Thoracic aorta (tissue), 2 donors: Measurements from ENCODE around the gene TMEM158. TPM values are rescaled to one million over a fixed set of nuclear protein-coding genes. Genes with fewer than 3 reads are reported as not detected.

ENCODE experiments used
- ATAC-seq: fragments of 150-250 bp; one replicate; pipeline ENCODE4 v1.8.0; 2017; ENCODE audit warnings: low read depth; ENCODE audit not compliant: insufficient number of reproducible peaks, low FRiP score
- DNase-seq: peaks from one replicate; pipeline ENCODE4 v3.0.0-alpha.2; 2020; ENCODE audit warnings: low spot score
- H3K27ac ChIP-seq, 2 donors: fragments of 200-600 bp; sonication (generic); 1 replicate in 1 of 2; 2 replicates in 1 of 2; pipeline ENCODE4 v1.5.1; 2016; ENCODE audit warnings: mild to moderate bottlenecking in 2 of 2, moderate library complexity in 2 of 2
- H3K27me3 ChIP-seq: fragments of 200-600 bp; sonication (generic); replicated peaks from 2 replicates; pipeline ENCODE4 v1.6.0; 2016; ENCODE audit warnings: mild to moderate bottlenecking; ENCODE audit not compliant: insufficient read depth
- H3K36me3 ChIP-seq: fragments of 200-600 bp; sonication (generic); one replicate; pipeline ENCODE4 v1.5.1; 2016
- H3K4me1 ChIP-seq, 2 donors: fragments of 200-600 bp; sonication (generic); 1 replicate in 1 of 2; 2 replicates in 1 of 2; pipeline versions ENCODE4 v1.5.1 to v1.6.0; 2016; ENCODE audit warnings: low read depth in 2 of 2, mild to moderate bottlenecking in 1 of 2; ENCODE audit not compliant: control insufficient read depth in 1 of 2
- H3K4me3 ChIP-seq: fragments of 200-600 bp; sonication (generic); 2 replicates; pipeline ENCODE4 v1.5.1; 2016; ENCODE audit warnings: mild to moderate bottlenecking
- H3K9me3 ChIP-seq: fragments of 200-600 bp; sonication (generic); 2 replicates; pipeline ENCODE4 v1.5.1; 2016
- total RNA-seq, 2 donors: library from RNA; depleted of rRNA; stranded (reverse); fragments of >200 nt; gene quantifications; one replicate each; pipeline versions ENCODE4 v1.1.0 to v1.2.3, GENCODE V29; 2016
- TF ChIP-seq, protein P1 (sequence below): fragments of 200-600 bp; sonication (generic); IDR thresholded peaks from one replicate; pipeline ENCODE4 v1.5.1; 2019; ENCODE audit warnings: antibody characterized with exemption

Gene TMEM158
- total RNA-seq, 2 donors from 2014 or later = 0.41 to 2.2 TPM

DNA sequence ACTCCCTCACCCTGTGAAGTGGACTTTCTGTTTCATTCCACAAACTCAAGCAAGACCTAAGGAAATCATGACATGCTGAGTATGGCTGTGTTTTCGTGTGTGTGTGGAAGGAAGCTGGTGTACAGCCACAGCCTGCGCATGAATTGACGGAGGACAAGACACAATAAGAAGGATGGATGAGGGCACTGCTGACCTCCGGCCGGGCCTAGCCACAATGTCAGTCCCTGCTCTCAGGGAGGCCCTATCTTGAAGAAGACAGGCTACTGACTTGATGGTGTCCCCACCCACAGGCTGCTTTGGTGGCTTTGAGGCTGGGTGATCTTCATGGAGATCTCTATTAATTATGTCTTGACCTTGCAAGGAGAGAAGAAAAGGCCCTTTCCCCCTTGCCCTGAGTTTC lies 40.6 kb downstream of the TMEM158 start:
- H3K4me1 ChIP-seq = no peaks in the 10 kb centered on the region
- ATAC-seq = no peak
- no peaks in the 10 kb centered on the region for H3K27me3 ChIP-seq
- DNase-seq = no peak
- no peaks in the 10 kb centered on the region for H3K9me3 ChIP-seq
- TF ChIP-seq, protein P1, sequence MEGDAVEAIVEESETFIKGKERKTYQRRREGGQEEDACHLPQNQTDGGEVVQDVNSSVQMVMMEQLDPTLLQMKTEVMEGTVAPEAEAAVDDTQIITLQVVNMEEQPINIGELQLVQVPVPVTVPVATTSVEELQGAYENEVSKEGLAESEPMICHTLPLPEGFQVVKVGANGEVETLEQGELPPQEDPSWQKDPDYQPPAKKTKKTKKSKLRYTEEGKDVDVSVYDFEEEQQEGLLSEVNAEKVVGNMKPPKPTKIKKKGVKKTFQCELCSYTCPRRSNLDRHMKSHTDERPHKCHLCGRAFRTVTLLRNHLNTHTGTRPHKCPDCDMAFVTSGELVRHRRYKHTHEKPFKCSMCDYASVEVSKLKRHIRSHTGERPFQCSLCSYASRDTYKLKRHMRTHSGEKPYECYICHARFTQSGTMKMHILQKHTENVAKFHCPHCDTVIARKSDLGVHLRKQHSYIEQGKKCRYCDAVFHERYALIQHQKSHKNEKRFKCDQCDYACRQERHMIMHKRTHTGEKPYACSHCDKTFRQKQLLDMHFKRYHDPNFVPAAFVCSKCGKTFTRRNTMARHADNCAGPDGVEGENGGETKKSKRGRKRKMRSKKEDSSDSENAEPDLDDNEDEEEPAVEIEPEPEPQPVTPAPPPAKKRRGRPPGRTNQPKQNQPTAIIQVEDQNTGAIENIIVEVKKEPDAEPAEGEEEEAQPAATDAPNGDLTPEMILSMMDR = no peak
- H3K4me3 ChIP-seq = no peak overlapping the region
- no peak overlapping the region for H3K27ac ChIP-seq
- H3K36me3 ChIP-seq = no peaks in the 10 kb centered on the region

DNA sequence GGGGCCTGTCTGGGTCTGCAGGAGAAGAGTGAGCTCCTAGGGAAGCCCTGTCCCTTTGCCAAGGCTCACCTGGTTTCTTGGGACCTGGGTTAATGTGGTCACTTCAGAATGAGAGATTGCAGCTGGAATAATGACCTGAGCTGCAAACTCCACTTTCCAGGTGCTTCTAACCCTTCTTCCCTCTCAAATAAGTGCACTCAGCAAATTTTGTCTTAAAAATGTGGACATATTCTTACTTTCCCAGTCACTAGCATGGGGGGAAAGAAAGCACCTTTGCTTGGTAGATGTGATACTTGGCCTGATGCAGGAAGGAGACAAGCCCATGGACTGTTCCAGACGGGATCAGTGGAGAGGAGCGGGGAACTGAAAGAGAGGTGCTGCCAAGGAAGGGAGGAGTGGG lies 41.0 kb downstream of the TMEM158 start:
- no peaks in the 10 kb centered on the region for H3K36me3 ChIP-seq
- H3K4me1 ChIP-seq = no peaks in the 10 kb centered on the region
- no peak overlapping the region for H3K4me3 ChIP-seq
- ATAC-seq (no peak), DNase-seq (no peak)
- no peaks in the 10 kb centered on the region for H3K27me3 ChIP-seq
- H3K27ac ChIP-seq = no peak overlapping the region
- TF ChIP-seq, protein P1 = no peak
- H3K9me3 ChIP-seq = no peaks in the 10 kb centered on the region

DNA sequence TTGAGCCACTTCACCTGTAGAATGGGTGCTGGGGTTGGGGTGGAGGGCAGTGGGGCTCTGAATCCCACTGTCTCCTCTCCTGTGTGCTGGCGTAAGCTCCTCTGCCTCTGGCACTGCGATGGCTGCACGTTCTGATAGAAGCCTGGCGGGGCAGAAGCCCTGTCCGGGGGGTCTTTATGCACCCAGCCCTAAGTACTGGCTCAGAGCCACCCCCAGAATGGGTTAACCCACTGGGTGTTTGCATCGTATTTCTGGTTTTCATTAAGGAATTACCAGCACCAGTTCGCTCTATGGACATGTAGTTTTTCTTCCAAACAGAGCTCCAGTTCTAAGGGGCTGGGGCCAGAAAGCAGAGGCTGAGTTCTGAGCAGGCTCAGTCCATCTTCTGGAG lies 42.2 kb downstream of the TMEM158 start:
- Histone ChIP-seq H3K27me3 (no peaks in the 10 kb centered on the region), H3K4me3 (no peak overlapping the region), H3K27ac (no peak overlapping the region), H3K9me3 (no peaks in the 10 kb centered on the region), H3K4me1 (no peaks in the 10 kb centered on the region), H3K36me3 (no peaks in the 10 kb centered on the region)
- ATAC-seq (no peak), DNase-seq (no peak)
- TF ChIP-seq, protein P1 = no peak

DNA sequence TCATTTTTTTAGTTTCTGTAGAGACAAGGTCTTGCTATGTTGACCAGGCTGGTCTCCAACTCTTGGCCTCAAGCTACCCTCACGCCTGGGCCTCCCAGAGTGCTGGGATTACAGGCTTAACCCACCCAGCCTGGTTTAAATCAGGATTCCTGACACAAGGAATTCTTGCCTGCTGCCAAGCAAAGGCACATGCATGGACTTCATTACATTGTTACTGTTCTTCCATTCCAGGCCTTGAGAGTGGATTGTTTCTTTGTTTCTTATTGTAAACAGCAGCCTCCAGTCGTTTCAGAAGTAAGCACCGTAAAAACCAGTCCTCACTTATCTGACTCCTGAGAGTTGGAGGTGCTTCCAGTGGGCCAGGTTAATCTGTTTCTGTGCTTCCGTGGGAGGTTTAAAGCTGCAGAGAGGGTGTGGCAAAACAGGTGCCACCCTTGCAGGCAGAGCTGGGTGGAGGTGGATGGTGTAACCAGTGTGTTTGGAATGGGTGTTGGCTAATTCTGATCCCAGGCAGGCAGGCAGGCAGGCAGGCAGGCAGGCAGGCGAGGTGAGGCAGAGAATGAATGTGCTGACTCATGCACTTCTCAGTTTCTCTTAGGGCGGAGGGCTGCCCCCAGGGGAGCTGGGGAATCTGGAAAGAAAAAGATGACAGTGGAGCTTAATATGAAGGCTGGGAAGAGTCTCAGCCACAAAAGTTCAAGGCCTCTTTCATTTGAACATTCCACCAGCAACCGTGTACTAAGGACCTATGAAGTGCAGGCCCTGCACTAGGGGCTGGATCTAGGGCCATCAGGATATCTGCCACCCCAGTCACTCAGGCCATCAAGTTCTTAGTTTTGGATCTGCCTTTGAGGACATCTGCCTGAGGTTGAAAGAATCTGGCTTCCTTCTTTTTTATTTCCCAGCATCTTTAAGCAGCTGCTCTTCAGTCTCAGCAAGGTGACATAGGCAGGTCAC lies 42.9 kb downstream of the TMEM158 start:
- ATAC-seq (no peak), DNase-seq (no peak)
- no peak overlapping the region for H3K27ac ChIP-seq
- H3K4me1 ChIP-seq = no peaks in the 10 kb centered on the region
- H3K36me3 ChIP-seq = no peaks in the 10 kb centered on the region
- no peaks in the 10 kb centered on the region for H3K9me3 ChIP-seq
- no peaks in the 10 kb centered on the region for H3K27me3 ChIP-seq
- TF ChIP-seq, protein P1 = no peak
- H3K4me3 ChIP-seq = no peak overlapping the region

DNA sequence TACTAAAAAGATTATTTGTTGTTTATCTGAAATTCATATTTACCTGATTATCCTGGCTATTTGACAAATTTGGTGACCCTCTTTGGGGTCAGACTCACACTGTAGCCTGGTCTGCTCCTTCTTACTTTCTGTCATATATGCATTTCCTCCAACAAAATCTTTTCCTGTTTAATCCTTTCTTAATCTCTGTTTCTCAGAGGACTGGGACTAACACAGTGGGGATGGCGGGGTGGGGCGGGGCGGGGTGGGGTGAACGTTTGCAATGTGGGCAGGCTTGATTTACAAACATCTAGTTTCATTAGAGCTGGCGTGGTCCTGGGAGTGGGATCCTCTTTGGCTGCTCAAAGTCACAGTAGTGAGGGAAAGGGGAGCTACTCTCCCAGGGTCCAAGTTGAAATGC lies 44.6 kb downstream of the TMEM158 start:
- Histone ChIP-seq H3K4me1 (no peaks in the 10 kb centered on the region), H3K9me3 (no peaks in the 10 kb centered on the region), H3K4me3 (no peak overlapping the region), H3K27ac (no peak overlapping the region), H3K27me3 (no peaks in the 10 kb centered on the region), H3K36me3 (no peaks in the 10 kb centered on the region)
- TF ChIP-seq, protein P1 = no peak
- no peak for DNase-seq
- ATAC-seq = no peak
